Peyer's patch (tissue), 4 donors: ENCODE measurements around the gene WRAP53. TPM values are rescaled to one million over a fixed set of nuclear protein-coding genes. Genes with fewer than 3 reads are reported as not detected.

Experiments
- DNase-seq, 3 donors: peaks; one replicate each; pipeline ENCODE4 v3.0.0-alpha.2; 2017 to 2019
- H3K27ac ChIP-seq, 4 donors: fragments of 200-600 bp; sonication (generic); one replicate each; pipeline ENCODE4 v1.5.1; 2016 to 2019
- H3K27me3 ChIP-seq, 2 donors: fragments of 200-600 bp; sonication (generic); one replicate each; pipeline ENCODE4 v1.5.1; 2019
- H3K36me3 ChIP-seq, 3 donors: fragments of 200-600 bp; sonication (generic); one replicate each; pipeline ENCODE4 v1.5.1; 2016 to 2019
- H3K4me1 ChIP-seq, 4 donors: fragments of 200-600 bp; sonication (generic); one replicate each; pipeline ENCODE4 v1.5.1; 2016 to 2019
- H3K4me3 ChIP-seq, 4 donors: fragments of 200-600 bp; sonication (generic); 1 replicate in 3 of 4; 2 replicates in 1 of 4; pipeline ENCODE4 v1.5.1; 2016 to 2019; ENCODE audit warnings: mild to moderate bottlenecking in 1 of 4
- H3K9me3 ChIP-seq, 4 donors: fragments of 200-600 bp; sonication (generic); one replicate each; pipeline ENCODE4 v1.5.1; 2016 to 2019; ENCODE audit warnings: mild to moderate bottlenecking in 1 of 4
- CTCF ChIP-seq, 6 experiments: fragments of 450-650 bp in 4 of 6; fragments of 200-600 bp in 2 of 6; sonication (generic) in 1 of 6; IDR thresholded peaks; one replicate each; pipeline ENCODE4 v1.5.1; 2017 to 2019; ENCODE audit warnings: antibody characterized with exemption in 6 of 6, mild to moderate bottlenecking in 3 of 6, moderate library complexity in 1 of 6
- POLR2A ChIP-seq, 2 donors: fragments of 450-650 bp; IDR thresholded peaks; one replicate each; pipeline ENCODE4 v1.5.1; 2017; ENCODE audit warnings: antibody characterized with exemption in 2 of 2, mild to moderate bottlenecking in 2 of 2, moderate library complexity in 2 of 2
- total RNA-seq, 4 donors: library from RNA; depleted of rRNA; stranded (reverse); fragments of >200 nt; gene quantifications; one replicate each; pipeline ENCODE4 v1.1.0, GENCODE V29; 2016

Gene WRAP53
- total RNA-seq, 4 donors from 2014 or later = 4.6 to 9.3 (median 6.2) TPM

- peak overlapping the region; percentile 73 to 95 (median 82) for H3K4me3 ChIP-seq
- peaks cover 0 to 27% (median 11%) of the 10 kb centered on the region in 4 donors for H3K4me1 ChIP-seq
- TF ChIP-seq POLR2A (IDR thresholded peaks at IDR 0.05) (peak; percentile 67 to 75), CTCF (IDR thresholded peaks at IDR 0.05) (no peak)
- H3K27me3 ChIP-seq = no peaks in the 10 kb centered on the region
- no peaks in the 10 kb centered on the region for H3K9me3 ChIP-seq
- peak; percentile 90 to 96 (median 94) for DNase-seq
- H3K36me3 ChIP-seq = no peaks in the 10 kb centered on the region
- H3K27ac ChIP-seq = peak overlapping the region; percentile 93 to 98 (median 96)
Measured at GRCh38 chr17:7685533-7686221, 2.6 kb upstream of the WRAP53 start.

- Histone ChIP-seq H3K4me1 (peaks cover 0 to 27% (median 11%) of the 10 kb centered on the region in 4 donors), H3K36me3 (peaks cover 0 to under 1% (median 0%) of the 10 kb centered on the region in 3 donors), H3K27me3 (no peaks in the 10 kb centered on the region), H3K27ac (peak overlapping the region; percentile 93 to 98 (median 96)), H3K4me3 (peak overlapping the region; percentile 73 to 95 (median 82)), H3K9me3 (no peaks in the 10 kb centered on the region)
- TF ChIP-seq CTCF (IDR thresholded peaks at IDR 0.05) (no peak), POLR2A (IDR thresholded peaks at IDR 0.05) (peak; percentile 71 to 93)
- peak; percentile 77 to 87 (median 81) for DNase-seq
Measured at GRCh38 chr17:7686222-7687071, 1.8 kb upstream of the WRAP53 start.

GRCh38 chr17:7687072-7687907 lies 987 bp upstream of the WRAP53 start, which contains the start of gene TP53:
TP53 (minus strand) TSS chr17:7687490; CDS start chr17:7676594, 10,896 bp downstream.
- no peaks in the 10 kb centered on the region for H3K27me3 ChIP-seq
- H3K9me3 ChIP-seq = no peaks in the 10 kb centered on the region
- peak within 1 kb of the TSS; percentile 93 to 98 (median 96) for H3K27ac ChIP-seq
- H3K4me3 ChIP-seq = peak within 1 kb of the TSS; percentile 73 to 95 (median 82)
- peaks cover 0 to 27% (median 11%) of the 10 kb centered on the region in 4 donors for H3K4me1 ChIP-seq
- peak; percentile 86 to 96 (median 93) for DNase-seq
- H3K36me3 ChIP-seq = peaks cover 0 to 4% (median 0%) of the 10 kb centered on the region in 3 donors
- TF ChIP-seq CTCF (IDR thresholded peaks at IDR 0.05) (peak in 3 of 6 experiments; percentile 12 to 33 (median 28)), POLR2A (IDR thresholded peaks at IDR 0.05) (peak; percentile 64 to 74)

GRCh38 chr17:7688808-7689316 lies 585 bp downstream of the WRAP53 start:
- H3K9me3 ChIP-seq = no peaks in the 10 kb centered on the region
- H3K4me3 ChIP-seq = peak overlapping the region; percentile 73 to 95 (median 82)
- peaks cover 0 to 27% (median 11%) of the 10 kb centered on the region in 4 donors for H3K4me1 ChIP-seq
- no peak for DNase-seq
- peak overlapping the region; percentile 43 to 98 (median 95) for H3K27ac ChIP-seq
- TF ChIP-seq CTCF (IDR thresholded peaks at IDR 0.05) = no peak
- no peak for TF ChIP-seq POLR2A (IDR thresholded peaks at IDR 0.05)
- H3K36me3 ChIP-seq = peaks cover 0 to 4% (median 0%) of the 10 kb centered on the region in 3 donors
- H3K27me3 ChIP-seq = no peaks in the 10 kb centered on the region

GRCh38 chr17:7695586-7695985 lies 7.3 kb downstream of the WRAP53 start:
- DNase-seq = no peak
- H3K36me3 ChIP-seq = peaks cover 0 to 13% (median 0%) of the 10 kb centered on the region in 3 donors
- TF ChIP-seq POLR2A (IDR thresholded peaks at IDR 0.05) (no peak), CTCF (IDR thresholded peaks at IDR 0.05) (no peak)

More at GRCh38 chr17:7695586-7695985, 7.3 kb downstream of the WRAP53 start:
- no peak overlapping the region for H3K27ac ChIP-seq
- H3K9me3 ChIP-seq = no peaks in the 10 kb centered on the region
- H3K4me3 ChIP-seq = no peak overlapping the region
- no peaks in the 10 kb centered on the region for H3K27me3 ChIP-seq
- H3K4me1 ChIP-seq = no peaks in the 10 kb centered on the region
